ENCODE results near the gene PPP1R16B. TPM values are rescaled to one million over a fixed set of nuclear protein-coding genes. Genes with fewer than 3 reads are reported as not detected.

The PPP1R16B gene
- polyA plus RNA-seq, 1 donor from 2014 or later, result 1.9 TPM

DNA sequence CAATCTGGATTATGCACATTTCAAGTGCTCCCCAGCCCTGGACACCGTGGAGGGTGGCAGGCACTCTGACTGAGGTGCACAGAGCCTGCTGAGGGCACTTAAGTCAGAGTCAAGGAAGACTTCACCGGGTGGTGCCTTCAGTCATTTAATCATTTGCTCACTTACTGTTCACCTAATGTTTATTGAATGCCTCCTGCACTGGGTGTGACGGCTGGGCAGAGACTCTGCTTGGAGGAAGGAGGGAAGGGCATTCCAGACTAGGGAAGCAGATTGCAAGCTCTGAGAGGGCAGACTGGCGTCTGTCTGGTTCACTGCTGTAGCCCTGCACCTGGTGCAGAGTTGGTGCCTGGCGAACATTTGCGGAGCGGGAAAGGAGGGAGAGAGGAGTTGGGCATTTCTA, 66.5 kb downstream of the PPP1R16B start:
- Histone ChIP-seq H3K9me3 (ENCODE audit: low read length) (no peaks in the 10 kb centered on the region), H3K4me2 (ENCODE audit: low read length) (no peak overlapping the region), H2AFZ (ENCODE audit: low read depth, low read length) (no peak overlapping the region), H3K79me2 (replicated peaks; ENCODE audit: insufficient read depth, low read length) (no peaks in the 10 kb centered on the region), H3K9me2 (ENCODE audit: insufficient read depth, low read length) (no peaks in the 10 kb centered on the region), H3K36me3 (ENCODE audit: insufficient read depth, low read length) (no peaks in the 10 kb centered on the region), H3K9ac (ENCODE audit: low read length) (no peak overlapping the region), H4K20me1 (ENCODE audit: insufficient read depth) (no peaks in the 10 kb centered on the region), H3K4me3 (ENCODE audit: low read length) (no peak overlapping the region), H3K27me3 (ENCODE audit: insufficient read depth, low read depth, low read length) (no peaks in the 10 kb centered on the region), H3K27ac (ENCODE audit: low read length) (no peak overlapping the region), H3F3A (ENCODE audit: insufficient read depth, low read length, poor library complexity, severe bottlenecking) (no peaks in the 10 kb centered on the region)
- no peak for TF ChIP-seq TAF1 (IDR thresholded peaks at IDR 0.05; ENCODE audit: low read depth)
- TF ChIP-seq POLR2AphosphoS5 (IDR thresholded peaks at IDR 0.05), result no peak
- no peak for TF ChIP-seq SMC3 (conservative IDR thresholded peaks at IDR 0.05; ENCODE audit: poor library complexity)
- TF ChIP-seq, protein P1, sequence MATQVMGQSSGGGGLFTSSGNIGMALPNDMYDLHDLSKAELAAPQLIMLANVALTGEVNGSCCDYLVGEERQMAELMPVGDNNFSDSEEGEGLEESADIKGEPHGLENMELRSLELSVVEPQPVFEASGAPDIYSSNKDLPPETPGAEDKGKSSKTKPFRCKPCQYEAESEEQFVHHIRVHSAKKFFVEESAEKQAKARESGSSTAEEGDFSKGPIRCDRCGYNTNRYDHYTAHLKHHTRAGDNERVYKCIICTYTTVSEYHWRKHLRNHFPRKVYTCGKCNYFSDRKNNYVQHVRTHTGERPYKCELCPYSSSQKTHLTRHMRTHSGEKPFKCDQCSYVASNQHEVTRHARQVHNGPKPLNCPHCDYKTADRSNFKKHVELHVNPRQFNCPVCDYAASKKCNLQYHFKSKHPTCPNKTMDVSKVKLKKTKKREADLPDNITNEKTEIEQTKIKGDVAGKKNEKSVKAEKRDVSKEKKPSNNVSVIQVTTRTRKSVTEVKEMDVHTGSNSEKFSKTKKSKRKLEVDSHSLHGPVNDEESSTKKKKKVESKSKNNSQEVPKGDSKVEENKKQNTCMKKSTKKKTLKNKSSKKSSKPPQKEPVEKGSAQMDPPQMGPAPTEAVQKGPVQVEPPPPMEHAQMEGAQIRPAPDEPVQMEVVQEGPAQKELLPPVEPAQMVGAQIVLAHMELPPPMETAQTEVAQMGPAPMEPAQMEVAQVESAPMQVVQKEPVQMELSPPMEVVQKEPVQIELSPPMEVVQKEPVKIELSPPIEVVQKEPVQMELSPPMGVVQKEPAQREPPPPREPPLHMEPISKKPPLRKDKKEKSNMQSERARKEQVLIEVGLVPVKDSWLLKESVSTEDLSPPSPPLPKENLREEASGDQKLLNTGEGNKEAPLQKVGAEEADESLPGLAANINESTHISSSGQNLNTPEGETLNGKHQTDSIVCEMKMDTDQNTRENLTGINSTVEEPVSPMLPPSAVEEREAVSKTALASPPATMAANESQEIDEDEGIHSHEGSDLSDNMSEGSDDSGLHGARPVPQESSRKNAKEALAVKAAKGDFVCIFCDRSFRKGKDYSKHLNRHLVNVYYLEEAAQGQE (IDR thresholded peaks at IDR 0.05; ENCODE audit: borderline replicate concordance), result no peak
- TF ChIP-seq, protein P2, sequence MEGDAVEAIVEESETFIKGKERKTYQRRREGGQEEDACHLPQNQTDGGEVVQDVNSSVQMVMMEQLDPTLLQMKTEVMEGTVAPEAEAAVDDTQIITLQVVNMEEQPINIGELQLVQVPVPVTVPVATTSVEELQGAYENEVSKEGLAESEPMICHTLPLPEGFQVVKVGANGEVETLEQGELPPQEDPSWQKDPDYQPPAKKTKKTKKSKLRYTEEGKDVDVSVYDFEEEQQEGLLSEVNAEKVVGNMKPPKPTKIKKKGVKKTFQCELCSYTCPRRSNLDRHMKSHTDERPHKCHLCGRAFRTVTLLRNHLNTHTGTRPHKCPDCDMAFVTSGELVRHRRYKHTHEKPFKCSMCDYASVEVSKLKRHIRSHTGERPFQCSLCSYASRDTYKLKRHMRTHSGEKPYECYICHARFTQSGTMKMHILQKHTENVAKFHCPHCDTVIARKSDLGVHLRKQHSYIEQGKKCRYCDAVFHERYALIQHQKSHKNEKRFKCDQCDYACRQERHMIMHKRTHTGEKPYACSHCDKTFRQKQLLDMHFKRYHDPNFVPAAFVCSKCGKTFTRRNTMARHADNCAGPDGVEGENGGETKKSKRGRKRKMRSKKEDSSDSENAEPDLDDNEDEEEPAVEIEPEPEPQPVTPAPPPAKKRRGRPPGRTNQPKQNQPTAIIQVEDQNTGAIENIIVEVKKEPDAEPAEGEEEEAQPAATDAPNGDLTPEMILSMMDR (IDR thresholded peaks at IDR 0.05; ENCODE audit: poor library complexity, severe bottlenecking), result no peak
- no peak for TF ChIP-seq EZH2 (IDR thresholded peaks at IDR 0.05; ENCODE audit: borderline replicate concordance, insufficient read depth, low read length, poor library complexity, severe bottlenecking)
- TF ChIP-seq EP300 (conservative IDR thresholded peaks at IDR 0.05; ENCODE audit: poor library complexity, severe bottlenecking), result no peak
- TF ChIP-seq MXI1 (conservative IDR thresholded peaks at IDR 0.05; ENCODE audit: poor library complexity, severe bottlenecking), result no peak
- no peak for TF ChIP-seq RAD21 (conservative IDR thresholded peaks at IDR 0.05)

- Histone ChIP-seq H3K9ac (ENCODE audit: low read length) (no peak overlapping the region), H3F3A (ENCODE audit: insufficient read depth, low read length, poor library complexity, severe bottlenecking) (no peaks in the 10 kb centered on the region)
These were observed 67.1 kb downstream of the PPP1R16B start for GRCh38 chr20:38872491-38873049.

More at GRCh38 chr20:38872491-38873049, 67.1 kb downstream of the PPP1R16B start:
- Histone ChIP-seq H4K20me1 (ENCODE audit: insufficient read depth) (no peaks in the 10 kb centered on the region), H3K9me3 (ENCODE audit: low read length) (no peaks in the 10 kb centered on the region), H3K4me3 (ENCODE audit: low read length) (no peak overlapping the region), H2AFZ (ENCODE audit: low read depth, low read length) (no peak overlapping the region), H3K4me2 (ENCODE audit: low read length) (no peak overlapping the region), H3K27me3 (ENCODE audit: insufficient read depth, low read depth, low read length) (no peaks in the 10 kb centered on the region), H3K36me3 (ENCODE audit: insufficient read depth, low read length) (no peaks in the 10 kb centered on the region), H3K9me2 (ENCODE audit: insufficient read depth, low read length) (no peaks in the 10 kb centered on the region), H3K27ac (ENCODE audit: low read length) (no peak overlapping the region), H3K79me2 (replicated peaks; ENCODE audit: insufficient read depth, low read length) (no peaks in the 10 kb centered on the region)
- TF ChIP-seq, protein P2 (IDR thresholded peaks at IDR 0.05; ENCODE audit: poor library complexity, severe bottlenecking), result no peak
- TF ChIP-seq MXI1 (conservative IDR thresholded peaks at IDR 0.05; ENCODE audit: poor library complexity, severe bottlenecking) (no peak), RAD21 (conservative IDR thresholded peaks at IDR 0.05) (no peak), TAF1 (IDR thresholded peaks at IDR 0.05; ENCODE audit: low read depth) (no peak), EP300 (conservative IDR thresholded peaks at IDR 0.05; ENCODE audit: poor library complexity, severe bottlenecking) (no peak), EZH2 (IDR thresholded peaks at IDR 0.05; ENCODE audit: borderline replicate concordance, insufficient read depth, low read length, poor library complexity, severe bottlenecking) (no peak)
